Lower lobe of right lung (tissue), 2 donors: ENCODE results near the gene DBF4B. TPM values are rescaled to one million over a fixed set of nuclear protein-coding genes. Genes with fewer than 3 reads are reported as not detected.
A peak's percentile ranks its signal among the peaks of the same experiment; 100 is the strongest.
"Not testable (repeated sequence)": the region's sequence is repeated elsewhere in the genome, so short reads cannot be mapped to it uniquely, and the experiment has no call there.

Experiments used
- ATAC-seq, 2 donors: fragments of 200-7000 bp; cut with Tn5 transposase; one replicate each; pipeline ENCODE4 v1.9.1; 2020 to 2022; ENCODE audit warnings: mild to moderate bottlenecking in 2 of 2, moderate library complexity in 2 of 2
- DNase-seq: peaks from one replicate; pipeline ENCODE4 v3.0.0-alpha.2; 2020
- H3K27ac ChIP-seq: fragments of 200-600 bp; one replicate; pipeline ENCODE4 v1.8.0; 2022
- H3K27me3 ChIP-seq: fragments of 200-600 bp; one replicate; pipeline ENCODE4 v1.8.0; 2022; ENCODE audit warnings: low read depth
- H3K36me3 ChIP-seq: fragments of 200-600 bp; one replicate; pipeline ENCODE4 v1.8.0; 2022; ENCODE audit warnings: mild to moderate bottlenecking
- H3K4me1 ChIP-seq: fragments of 200-600 bp; one replicate; pipeline ENCODE4 v1.8.0; 2022
- H3K4me3 ChIP-seq: fragments of 200-600 bp; one replicate; pipeline ENCODE4 v1.8.0; 2022; ENCODE audit warnings: mild to moderate bottlenecking
- H3K9me3 ChIP-seq: fragments of 200-600 bp; one replicate; pipeline ENCODE4 v1.8.0; 2022
- intact Hi-C: fragments of 100-400 bp; cut with DNase I; formaldehyde crosslinking; loops from one replicate; pipeline ENCODE4 v1.11.0; 2022
- total RNA-seq: library from RNA; stranded (reverse); fragmentation: NEBNext Ultra II Directional; extraction: Animal tissue kit (Norgen Biotek cat#: 25700); gene quantifications from one replicate; pipeline ENCODE4 v1.2.1, GENCODE V29; 2021
- TF ChIP-seq, protein P1 (sequence below): fragments of 200-600 bp; IDR thresholded peaks from one replicate; pipeline ENCODE4 v1.8.0; 2022; ENCODE audit warnings: antibody characterized with exemption, mild to moderate bottlenecking
- donor health status: DM: no; HTN: yes; CAD: no; lungs with severe emphysema.

DBF4B gene
- total RNA-seq, 1 donor from 2014 or later, result 6.8 TPM

DNA sequence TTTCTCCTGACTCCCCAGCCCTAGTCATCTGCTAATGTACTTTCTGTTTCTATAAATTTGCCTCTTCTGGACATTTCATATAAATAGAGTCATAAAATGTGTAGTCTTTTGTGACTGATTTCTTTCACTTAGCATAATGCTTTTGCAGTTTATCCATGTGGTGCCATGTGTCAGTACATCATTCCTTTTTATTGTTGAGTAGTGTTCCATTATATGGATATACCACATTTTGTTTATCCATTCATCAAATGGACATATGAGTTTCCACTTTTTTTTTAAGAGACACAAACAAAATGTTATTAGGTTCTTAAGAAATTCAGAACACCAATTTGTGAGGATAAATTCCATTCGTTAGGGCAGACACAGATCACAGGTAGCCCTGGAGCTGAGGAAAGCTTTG, 11.0 kb downstream of the DBF4B start:
- ATAC-seq, result no peak
- TF ChIP-seq, protein P1, sequence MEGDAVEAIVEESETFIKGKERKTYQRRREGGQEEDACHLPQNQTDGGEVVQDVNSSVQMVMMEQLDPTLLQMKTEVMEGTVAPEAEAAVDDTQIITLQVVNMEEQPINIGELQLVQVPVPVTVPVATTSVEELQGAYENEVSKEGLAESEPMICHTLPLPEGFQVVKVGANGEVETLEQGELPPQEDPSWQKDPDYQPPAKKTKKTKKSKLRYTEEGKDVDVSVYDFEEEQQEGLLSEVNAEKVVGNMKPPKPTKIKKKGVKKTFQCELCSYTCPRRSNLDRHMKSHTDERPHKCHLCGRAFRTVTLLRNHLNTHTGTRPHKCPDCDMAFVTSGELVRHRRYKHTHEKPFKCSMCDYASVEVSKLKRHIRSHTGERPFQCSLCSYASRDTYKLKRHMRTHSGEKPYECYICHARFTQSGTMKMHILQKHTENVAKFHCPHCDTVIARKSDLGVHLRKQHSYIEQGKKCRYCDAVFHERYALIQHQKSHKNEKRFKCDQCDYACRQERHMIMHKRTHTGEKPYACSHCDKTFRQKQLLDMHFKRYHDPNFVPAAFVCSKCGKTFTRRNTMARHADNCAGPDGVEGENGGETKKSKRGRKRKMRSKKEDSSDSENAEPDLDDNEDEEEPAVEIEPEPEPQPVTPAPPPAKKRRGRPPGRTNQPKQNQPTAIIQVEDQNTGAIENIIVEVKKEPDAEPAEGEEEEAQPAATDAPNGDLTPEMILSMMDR, result no peak

DNA sequence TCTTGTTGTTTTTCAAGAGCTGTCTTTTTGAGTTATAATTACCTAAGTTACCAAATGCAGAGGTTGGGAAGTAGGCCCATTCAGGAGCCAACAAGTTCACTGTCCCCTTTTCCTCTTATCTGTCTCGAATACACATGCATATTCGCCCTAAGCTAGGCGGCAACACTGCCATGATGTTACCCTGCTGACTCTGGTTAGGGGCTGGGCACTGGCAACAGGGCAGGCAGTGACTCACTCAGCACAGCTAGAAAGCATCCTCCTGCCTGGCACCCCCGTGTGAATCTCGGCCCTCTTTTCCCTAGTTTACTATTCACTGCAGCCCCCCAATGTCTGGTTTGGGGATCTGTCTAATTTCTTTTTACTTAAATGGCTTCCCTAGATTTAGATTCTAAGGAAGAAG, 13.8 kb downstream of the DBF4B start:
- intact Hi-C loops, result no loop called here
- ATAC-seq, result no peak
- TF ChIP-seq, protein P1, result no peak
- Histone ChIP-seq H3K36me3 (peaks cover 10% of the 10 kb centered on the region), H3K4me1 (no peaks in the 10 kb centered on the region), H3K9me3 (no peaks in the 10 kb centered on the region), H3K27ac (no peak overlapping the region), H3K27me3 (no peaks in the 10 kb centered on the region), H3K4me3 (no peak overlapping the region)
- DNase-seq, result no peak

More for the DNA sequence above, 11.0 kb downstream of the DBF4B start:
- Histone ChIP-seq H3K36me3 (peaks cover 10% of the 10 kb centered on the region), H3K9me3 (no peaks in the 10 kb centered on the region), H3K4me1 (no peaks in the 10 kb centered on the region), H3K4me3 (no peak overlapping the region), H3K27ac (no peak overlapping the region), H3K27me3 (no peaks in the 10 kb centered on the region)
- intact Hi-C loops, result no loop called here
- no peak for DNase-seq

DNA sequence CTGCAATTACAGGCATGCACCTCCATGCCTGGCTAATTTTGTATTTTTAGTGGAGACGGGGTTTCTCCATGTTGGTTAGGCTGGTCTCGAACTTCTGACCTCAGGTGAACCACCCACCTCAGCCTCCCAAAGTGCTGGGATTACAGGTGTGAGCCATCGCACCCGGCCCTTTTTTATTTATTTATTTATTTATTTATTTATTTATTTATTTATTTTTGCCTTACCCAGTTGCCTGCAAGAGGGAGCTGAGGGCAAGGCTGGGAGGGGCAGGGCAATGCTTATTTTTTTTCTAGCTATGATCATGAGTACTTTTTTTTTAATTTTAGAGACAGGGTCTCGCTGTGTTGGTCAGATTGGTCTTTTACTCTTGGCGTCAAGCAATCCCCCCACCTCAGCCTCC, 17.7 kb downstream of the DBF4B start:
- H3K4me1 ChIP-seq, H3K4me3 ChIP-seq, intact Hi-C loops: not testable (repeated sequence)

DNA sequence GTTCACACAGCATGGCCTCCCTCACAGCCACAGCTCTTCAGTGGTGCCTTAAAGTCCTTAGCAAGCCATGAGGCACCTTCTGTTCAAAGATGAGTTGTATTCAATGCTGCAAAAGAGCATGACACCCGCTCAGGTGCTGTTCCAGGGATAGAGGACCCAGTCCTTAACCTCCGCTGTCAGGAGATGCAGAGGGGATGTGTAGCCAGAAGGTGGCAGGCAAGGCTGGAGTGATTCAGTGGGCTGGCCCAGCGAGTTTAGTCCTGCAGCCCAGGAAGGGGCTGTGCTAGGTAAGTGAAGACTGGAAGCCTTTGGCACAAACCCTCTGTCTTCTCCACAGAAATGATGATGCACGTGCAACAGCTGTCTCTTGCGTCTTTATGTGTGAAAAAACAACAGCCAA, 25.3 kb downstream of the DBF4B start:
- no peaks in the 10 kb centered on the region for H3K4me1 ChIP-seq
- ATAC-seq, result no peak
- no peak for DNase-seq
- intact Hi-C loops, result no loop called here
- no peak overlapping the region for H3K27ac ChIP-seq
- no peaks in the 10 kb centered on the region for H3K9me3 ChIP-seq
- TF ChIP-seq, protein P1, result no peak
- no peaks in the 10 kb centered on the region for H3K27me3 ChIP-seq
- no peak overlapping the region for H3K4me3 ChIP-seq
- H3K36me3 ChIP-seq, result peaks cover 12% of the 10 kb centered on the region

More for the DNA sequence above, 17.7 kb downstream of the DBF4B start:
- ATAC-seq, H3K9me3 ChIP-seq, H3K27ac ChIP-seq, H3K27me3 ChIP-seq, DNase-seq: not testable (repeated sequence)
- H3K36me3 ChIP-seq, result peaks cover 20% of the 10 kb centered on the region

DNA sequence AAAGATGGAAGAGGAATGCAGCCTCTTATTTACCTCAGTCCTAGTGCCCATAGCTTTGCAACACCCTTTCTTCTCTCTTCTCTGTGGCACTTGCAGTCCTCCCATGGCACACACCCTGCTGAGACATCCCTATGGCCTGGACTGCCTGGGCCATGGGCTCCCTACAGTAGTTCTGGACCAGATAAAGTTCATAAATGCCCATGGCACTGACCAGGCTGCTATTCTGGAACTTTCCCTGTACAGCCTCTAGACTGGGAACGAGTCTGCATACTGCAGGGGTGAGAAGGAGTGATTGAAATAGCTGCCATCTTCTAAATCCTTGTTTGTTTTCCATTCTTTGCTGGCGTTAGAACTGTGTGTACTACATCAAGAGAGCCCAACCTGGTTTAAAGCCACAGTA, 25.8 kb downstream of the DBF4B start:
- intact Hi-C loops, result no loop called here
- H3K27me3 ChIP-seq, result no peaks in the 10 kb centered on the region
- H3K27ac ChIP-seq, result no peak overlapping the region
- no peak overlapping the region for H3K4me3 ChIP-seq
- DNase-seq, result no peak
- no peaks in the 10 kb centered on the region for H3K9me3 ChIP-seq
- TF ChIP-seq, protein P1, result no peak
- peaks cover 12% of the 10 kb centered on the region for H3K36me3 ChIP-seq
- H3K4me1 ChIP-seq, result no peaks in the 10 kb centered on the region
- ATAC-seq, result no peak

DNA sequence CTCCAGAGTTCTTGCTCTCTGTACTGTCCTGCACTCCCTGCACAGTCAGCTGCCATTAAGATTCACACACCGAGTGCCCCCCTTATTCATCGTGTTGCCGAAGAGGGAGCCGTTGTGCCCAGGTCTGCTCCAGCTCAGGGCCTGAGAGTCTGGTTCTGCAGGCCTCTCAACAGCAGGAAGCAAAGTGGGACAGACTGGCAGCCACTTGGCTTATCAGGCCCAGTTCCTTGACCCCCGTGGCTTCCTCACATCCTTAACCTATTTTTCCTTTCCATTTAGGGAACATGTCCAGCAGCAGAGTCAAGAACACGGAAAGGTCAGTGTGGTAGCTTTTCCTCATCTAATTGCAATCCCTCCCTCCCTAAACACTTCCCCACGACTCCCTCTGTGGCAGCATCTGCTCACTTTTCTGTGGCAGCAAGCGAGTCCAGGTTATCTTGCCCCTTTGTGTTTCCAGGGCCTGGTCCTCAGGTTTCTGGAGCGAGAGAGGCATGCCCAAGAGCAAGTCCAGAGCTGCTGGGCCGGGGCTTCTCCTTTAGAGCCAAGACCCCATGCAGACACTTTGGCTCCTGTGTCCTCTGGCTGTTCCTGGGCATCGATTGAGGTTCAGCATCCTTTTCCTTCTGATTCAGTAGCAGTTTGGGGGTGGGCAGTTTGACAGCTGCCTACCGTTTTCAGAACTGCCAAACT, 28.2 kb downstream of the DBF4B start:
- no peak overlapping the region for H3K27ac ChIP-seq
- H3K36me3 ChIP-seq, result peaks cover 6% of the 10 kb centered on the region
- ATAC-seq, result peak in 1 of 2 donors; percentile 9
- H3K9me3 ChIP-seq, result no peaks in the 10 kb centered on the region
- TF ChIP-seq, protein P1, result no peak
- H3K4me1 ChIP-seq, result no peaks in the 10 kb centered on the region
- H3K4me3 ChIP-seq, result no peak overlapping the region
- intact Hi-C loops, result no loop called here
- no peaks in the 10 kb centered on the region for H3K27me3 ChIP-seq
- no peak for DNase-seq
